HG02798 (cell line): ENCODE measurements around the gene KCTD16.

Experiments used
- ATAC-seq: cut with Tn5 transposase; IDR thresholded peaks from one replicate; pipeline ENCODE4 v1.9.1; 2021; ENCODE audit warnings: mild to moderate bottlenecking; ENCODE audit not compliant: unreplicated experiment, poor library complexity

KCTD16 gene

GRCh38 chr5:144205141-144205551, 34.5 kb downstream of the KCTD16 start:
- ATAC-seq, result no peak

- no peak for ATAC-seq
These were observed 35.5 kb downstream of the KCTD16 start for GRCh38 chr5:144206141-144206540.

GRCh38 chr5:144207875-144208444, 37.3 kb downstream of the KCTD16 start:
- no peak for ATAC-seq

- ATAC-seq, result no peak
These were observed 38.7 kb downstream of the KCTD16 start for GRCh38 chr5:144209361-144209760.

GRCh38 chr5:144210655-144211054, 40.0 kb downstream of the KCTD16 start:
- ATAC-seq, result no peak

GRCh38 chr5:144219869-144220268, 49.2 kb downstream of the KCTD16 start:
- ATAC-seq, result no peak

- no peak for ATAC-seq
These were observed 56.8 kb downstream of the KCTD16 start for GRCh38 chr5:144227363-144227999.

GRCh38 chr5:144230806-144231205, 60.1 kb downstream of the KCTD16 start:
- ATAC-seq, result no peak

GRCh38 chr5:144232285-144232684, 61.6 kb downstream of the KCTD16 start:
- no peak for ATAC-seq

GRCh38 chr5:144236499-144236898, 65.8 kb downstream of the KCTD16 start:
- ATAC-seq, result no peak

GRCh38 chr5:144237851-144238250, 67.2 kb downstream of the KCTD16 start:
- ATAC-seq, result no peak

GRCh38 chr5:144247131-144247530, 76.5 kb downstream of the KCTD16 start:
- no peak for ATAC-seq

GRCh38 chr5:144248015-144248414, 77.3 kb downstream of the KCTD16 start:
- ATAC-seq, result no peak

- ATAC-seq, result no peak
These were observed 79.2 kb downstream of the KCTD16 start for GRCh38 chr5:144249755-144250464.

- ATAC-seq, result no peak
These were observed 83.9 kb downstream of the KCTD16 start for GRCh38 chr5:144254552-144254951.

GRCh38 chr5:144260121-144260520, 89.4 kb downstream of the KCTD16 start:
- no peak for ATAC-seq

GRCh38 chr5:144265643-144266247, 95.1 kb downstream of the KCTD16 start:
- ATAC-seq, result no peak

- ATAC-seq, result no peak
These were observed 97.4 kb downstream of the KCTD16 start for GRCh38 chr5:144267961-144268513.

- ATAC-seq, result peak; percentile 53
These were observed 102.8 kb downstream of the KCTD16 start for GRCh38 chr5:144273232-144274027.

- ATAC-seq, result no peak
These were observed 104.7 kb downstream of the KCTD16 start for GRCh38 chr5:144275329-144275728.
